HEK293 (cell line): ENCODE measurements around the gene CCDC183.
A peak's percentile ranks its signal among the peaks of the same experiment; 100 is the strongest.

Experiments used
- CTCF ChIA-PET: fragments of 350-600 bp; formaldehyde crosslinking; extraction: SDS; loops from one replicate; lab custom pipeline; 2021; ENCODE audit warnings: antibody characterized with exemption; lab: Yijun Ruan, JAX
- POLR2A ChIA-PET: fragments of 300-600 bp; formaldehyde crosslinking; extraction: SDS; loops from one replicate; lab custom pipeline; 2020; ENCODE audit warnings: antibody characterized with exemption, inconsistent platforms; lab: Yijun Ruan, JAX
- H3K27ac ChIP-seq: fragments of 200-500 bp; sonication (Bioruptor generic); 2 replicates; pipeline ENCODE4 v1.5.1; 2014; ENCODE audit warnings: low read depth, low read length, control low read depth, inconsistent platforms; ENCODE audit errors: extremely low read depth
- H3K36me3 ChIP-seq, 2 experiments: fragments of 200-500 bp in 1 of 2; sonication (Bioruptor generic) in 1 of 2; 1 replicate in 1 of 2; 2 replicates in 1 of 2; pipeline ENCODE4 v1.5.1; 2014 to 2017; ENCODE audit warnings: inconsistent platforms in 2 of 2, low read length in 2 of 2; ENCODE audit not compliant: control insufficient read depth in 2 of 2, insufficient read depth in 1 of 2
- H3K4me1 ChIP-seq: fragments of 200-500 bp; sonication (Bioruptor generic); 2 replicates; pipeline ENCODE4 v1.5.1; 2014; ENCODE audit warnings: mild to moderate bottlenecking, low read length, inconsistent platforms; ENCODE audit not compliant: control insufficient read depth, insufficient read depth
- H3K4me3 ChIP-seq: 2 replicates; pipeline ENCODE4 v1.5.1; 2011; ENCODE audit warnings: low read depth, mild to moderate bottlenecking, control low read depth, low read length, moderate library complexity
- H3K9me3 ChIP-seq: fragments of 200-500 bp; sonication (Bioruptor generic); 2 replicates; pipeline ENCODE4 v1.5.1; 2014; ENCODE audit warnings: low read depth, low read length, inconsistent platforms; ENCODE audit not compliant: control insufficient read depth, insufficient read depth
- CTCF ChIP-seq: fragments of 450-650 bp; formaldehyde crosslinking; IDR thresholded peaks from 2 replicates; pipeline ENCODE4 v1.5.1; 2016; ENCODE audit warnings: missing biosample characterization, missing genetic modification characterization
- MEIS1 ChIP-seq: sonication (generic); formaldehyde crosslinking; IDR thresholded peaks from 2 replicates; pipeline ENCODE4 v1.8.1; 2022; ENCODE audit warnings: missing genetic modification reagents, mild to moderate bottlenecking, borderline replicate concordance
- OVOL3 ChIP-seq: fragments of 450-650 bp; formaldehyde crosslinking; IDR thresholded peaks from 2 replicates; pipeline ENCODE4 v1.5.1; 2016; ENCODE audit warnings: missing biosample characterization, missing genetic modification characterization
- PRDM4 ChIP-seq: fragments of 450-650 bp; formaldehyde crosslinking; IDR thresholded peaks from 2 replicates; pipeline ENCODE4 v1.5.1; 2017; ENCODE audit warnings: missing biosample characterization, missing genetic modification characterization
- SALL2 ChIP-seq: fragments of 450-650 bp; formaldehyde crosslinking; IDR thresholded peaks from 2 replicates; pipeline ENCODE4 v1.5.0; 2017; ENCODE audit warnings: missing biosample characterization, mild to moderate bottlenecking, missing genetic modification characterization, borderline replicate concordance
- SCRT2 ChIP-seq: fragments of 450-650 bp; formaldehyde crosslinking; IDR thresholded peaks from 2 replicates; pipeline ENCODE4 v1.5.1; 2016; ENCODE audit warnings: missing biosample characterization, missing genetic modification characterization
- ZBTB10 ChIP-seq: fragments of 450-650 bp; formaldehyde crosslinking; IDR thresholded peaks from 2 replicates; pipeline ENCODE4 v1.5.1; 2016; ENCODE audit warnings: missing biosample characterization, missing genetic modification characterization
- ZNF311 ChIP-seq: fragments of 450-650 bp; formaldehyde crosslinking; IDR thresholded peaks from 2 replicates; pipeline ENCODE4 v1.5.1; 2017; ENCODE audit warnings: missing biosample characterization, missing genetic modification characterization, borderline replicate concordance
- ZNF394 ChIP-seq: fragments of 450-650 bp; formaldehyde crosslinking; IDR thresholded peaks from 2 replicates; pipeline ENCODE4 v1.5.1; 2016; ENCODE audit warnings: missing biosample characterization, missing genetic modification characterization, mild to moderate bottlenecking, moderate library complexity, borderline replicate concordance
- ZNF426 ChIP-seq: fragments of 450-650 bp; formaldehyde crosslinking; IDR thresholded peaks from 2 replicates; pipeline ENCODE4 v1.5.1; 2017; ENCODE audit warnings: missing biosample characterization, missing genetic modification characterization, mild to moderate bottlenecking, inconsistent platforms, moderate library complexity
- ZNF48 ChIP-seq: fragments of 450-650 bp; formaldehyde crosslinking; IDR thresholded peaks from 2 replicates; pipeline ENCODE4 v1.5.1; 2016; ENCODE audit warnings: missing biosample characterization, missing genetic modification characterization
- ZNF521 ChIP-seq: fragments of 450-650 bp; formaldehyde crosslinking; IDR thresholded peaks from 2 replicates; pipeline ENCODE4 v1.5.1; 2017; ENCODE audit warnings: missing biosample characterization, mild to moderate bottlenecking, missing genetic modification characterization
- ZNF561 ChIP-seq: fragments of 450-650 bp; IDR thresholded peaks from 2 replicates; pipeline ENCODE4 v1.5.1; 2018; ENCODE audit warnings: missing biosample characterization, missing genetic modification characterization, borderline replicate concordance
- ZNF692 ChIP-seq: fragments of 450-650 bp; formaldehyde crosslinking; IDR thresholded peaks from 2 replicates; pipeline ENCODE4 v1.5.1; 2016; ENCODE audit warnings: missing biosample characterization, missing genetic modification characterization
- ZNF791 ChIP-seq: fragments of 450-650 bp; formaldehyde crosslinking; IDR thresholded peaks from 2 replicates; pipeline ENCODE4 v1.5.1; 2016; ENCODE audit warnings: missing biosample characterization, missing genetic modification characterization
- ZNF830 ChIP-seq: fragments of 450-650 bp; IDR thresholded peaks from 2 replicates; pipeline ENCODE4 v1.5.0; 2018; ENCODE audit warnings: missing biosample characterization, missing genetic modification characterization, low read depth, mild to moderate bottlenecking, moderate library complexity
- ZXDB ChIP-seq: fragments of 450-650 bp; formaldehyde crosslinking; IDR thresholded peaks from 2 replicates; pipeline ENCODE4 v1.5.1; 2016; ENCODE audit warnings: missing biosample characterization, missing genetic modification characterization

Gene CCDC183

GRCh38 chr9:136828474-136829140 lies 32.5 kb downstream of the CCDC183 start:
- Histone ChIP-seq H3K36me3 (peaks cover 0 to 88% of the 10 kb centered on the region in 2 experiments; a peak in 1 of 3 replicates), H3K4me1 (no peaks in the 10 kb centered on the region), H3K9me3 (no peaks in the 10 kb centered on the region), H3K27ac (no peak overlapping the region), H3K4me3 (no peak overlapping the region)
- no peak for TF ChIP-seq ZBTB10 (tag by site-specific recombination)
- no peak for TF ChIP-seq ZNF791
- TF ChIP-seq ZNF48: no peak
- no peak for TF ChIP-seq ZNF394
- no peak for TF ChIP-seq SCRT2 (tag by site-specific recombination)
- TF ChIP-seq ZNF311 (tag by site-specific recombination): no peak
- TF ChIP-seq ZNF426 (tag by site-specific recombination): no peak
- no peak for TF ChIP-seq PRDM4
- TF ChIP-seq SALL2 (tag by site-specific recombination): no peak
- no peak for TF ChIP-seq ZNF521 (tag by site-specific recombination)
- no peak for TF ChIP-seq ZXDB
- TF ChIP-seq OVOL3 (tag by site-specific recombination): no peak
- TF ChIP-seq ZNF561 (tag by site-specific recombination): no peak
- TF ChIP-seq ZNF692 (tag by site-specific recombination): no peak
- no peak for TF ChIP-seq MEIS1 (CRISPR knock-in tag)
- POLR2A ChIA-PET: interaction anchor here (1.4 kb wide), 1 partner anchor 12 kb away, joined by 5 read pairs; no protein-coding TSS in a partner anchor
- CTCF ChIA-PET: interaction anchor here (1.0 to 1.2 kb wide), 2 partner anchors 14 to 201 kb away, joined by 3 to 5 read pairs; no protein-coding TSS in a partner anchor

GRCh38 chr9:136829412-136829811 lies 33.3 kb downstream of the CCDC183 start:
- Histone ChIP-seq H3K27ac (no peak overlapping the region), H3K4me3 (no peak overlapping the region), H3K4me1 (no peaks in the 10 kb centered on the region), H3K9me3 (no peaks in the 10 kb centered on the region), H3K36me3 (peaks cover 0 to 86% of the 10 kb centered on the region in 2 experiments; a peak in 1 of 3 replicates)
- CTCF ChIA-PET: interaction anchor here (1.0 kb wide), 1 partner anchor 14 kb away, joined by 3 read pairs; no protein-coding TSS in a partner anchor
- TF ChIP-seq CTCF (tag by site-specific recombination) (peak; percentile 43; the same call in 1 of the 2 replicates), ZNF830 (tag by site-specific recombination) (no peak)
- POLR2A ChIA-PET: interaction anchor here (0.6 to 1.4 kb wide), 2 partner anchors 13 to 49 kb away, joined by 3 to 5 read pairs; no protein-coding TSS in a partner anchor
